NB4 (cell line): ENCODE results near the gene ARID4A.

Experiments
- CTCF ChIP-seq: IDR thresholded peaks from one replicate; pipeline ENCODE4 v1.5.1; 2012; ENCODE audit warnings: low read depth, low read length
- MAX ChIP-seq: IDR thresholded peaks from 2 replicates; pipeline ENCODE4 v1.6.1; 2011; ENCODE audit warnings: low read depth, low read length
- POLR2A ChIP-seq: IDR thresholded peaks from 2 replicates; pipeline ENCODE4 v1.6.1; 2011; ENCODE audit warnings: mild to moderate bottlenecking; ENCODE audit not compliant: insufficient read length; ENCODE audit errors: extremely low read depth

- TF ChIP-seq CTCF, result no peak
- TF ChIP-seq POLR2A, result no peak
- no peak for TF ChIP-seq MAX
Measured at GRCh38 chr14:58282925-58283593, 15.3 kb upstream of the ARID4A start.
